HEK293T (cell line): ENCODE data around the gene HOXD12.

Experiments
- CTCF ChIA-PET: fragments of 350-600 bp; formaldehyde crosslinking; extraction: SDS; loops from one replicate; lab custom pipeline; 2021; ENCODE audit warnings: antibody characterized with exemption, inconsistent platforms; lab: Yijun Ruan, JAX
- POLR2A ChIA-PET: fragments of 350-600 bp; formaldehyde crosslinking; extraction: SDS; loops from one replicate; lab custom pipeline; 2020; ENCODE audit warnings: antibody characterized with exemption, inconsistent platforms; lab: Yijun Ruan, JAX
- DNase-seq: peaks from one replicate; pipeline ENCODE4 v3.0.0; 2012; ENCODE audit warnings: mixed read lengths; ENCODE audit errors: extremely low spot score
- ARNT ChIP-seq: fragments of 450-650 bp; IDR thresholded peaks from 2 replicates; pipeline ENCODE4 v1.6.1; 2017; ENCODE audit warnings: mild to moderate bottlenecking
- BHLHE40 ChIP-seq: fragments of 450-650 bp; IDR thresholded peaks from 2 replicates; pipeline ENCODE4 v1.6.1; 2016; ENCODE audit warnings: mild to moderate bottlenecking, moderate library complexity, borderline replicate concordance
- CTBP1 ChIP-seq: fragments of 450-650 bp; IDR thresholded peaks from 2 replicates; pipeline ENCODE4 v1.6.1; 2016; ENCODE audit warnings: borderline replicate concordance
- ELF4 ChIP-seq: fragments of 450-650 bp; IDR thresholded peaks from 2 replicates; pipeline ENCODE4 v1.6.1; 2017; ENCODE audit warnings: antibody characterized with exemption
- FOXA1 ChIP-seq: fragments of 450-650 bp; IDR thresholded peaks from 2 replicates; pipeline ENCODE4 v1.6.1; 2016; ENCODE audit warnings: mild to moderate bottlenecking
- FOXK2 ChIP-seq: fragments of 450-650 bp; IDR thresholded peaks from 2 replicates; pipeline ENCODE4 v1.6.1; 2016; ENCODE audit warnings: mild to moderate bottlenecking
- FOXM1 ChIP-seq: fragments of 450-650 bp; IDR thresholded peaks from 2 replicates; pipeline ENCODE4 v1.6.1; 2017; ENCODE audit warnings: mild to moderate bottlenecking, borderline replicate concordance
- HDGF ChIP-seq: fragments of 450-650 bp; IDR thresholded peaks from 2 replicates; pipeline ENCODE4 v1.6.1; 2017; ENCODE audit warnings: antibody characterized with exemption, borderline replicate concordance
- L3MBTL2 ChIP-seq: fragments of 450-650 bp; conservative IDR thresholded peaks from 2 replicates; pipeline ENCODE4 v1.6.1; 2016; ENCODE audit warnings: mild to moderate bottlenecking
- LEF1 ChIP-seq: fragments of 450-650 bp; IDR thresholded peaks from 2 replicates; pipeline ENCODE4 v1.6.1; 2017; ENCODE audit warnings: mild to moderate bottlenecking, borderline replicate concordance
- NFRKB ChIP-seq: fragments of 450-650 bp; IDR thresholded peaks from 2 replicates; pipeline ENCODE4 v1.6.1; 2016; ENCODE audit warnings: mild to moderate bottlenecking, moderate library complexity
- SP1 ChIP-seq: fragments of 450-650 bp; IDR thresholded peaks from 2 replicates; pipeline ENCODE4 v1.6.1; 2017
- SUZ12 ChIP-seq: fragments of 450-650 bp; IDR thresholded peaks from 2 replicates; pipeline ENCODE4 v1.6.1; 2016; ENCODE audit warnings: mild to moderate bottlenecking
- TARDBP ChIP-seq: fragments of 450-650 bp; IDR thresholded peaks from 2 replicates; pipeline ENCODE4 v1.6.1; 2016
- ZNF384 ChIP-seq: fragments of 450-650 bp; IDR thresholded peaks from 2 replicates; pipeline ENCODE4 v1.6.1; 2016
- TF ChIP-seq, protein P1 (sequence below): fragments of 450-650 bp; IDR thresholded peaks from 2 replicates; pipeline ENCODE4 v1.6.1; 2016

The HOXD12 gene

DNA sequence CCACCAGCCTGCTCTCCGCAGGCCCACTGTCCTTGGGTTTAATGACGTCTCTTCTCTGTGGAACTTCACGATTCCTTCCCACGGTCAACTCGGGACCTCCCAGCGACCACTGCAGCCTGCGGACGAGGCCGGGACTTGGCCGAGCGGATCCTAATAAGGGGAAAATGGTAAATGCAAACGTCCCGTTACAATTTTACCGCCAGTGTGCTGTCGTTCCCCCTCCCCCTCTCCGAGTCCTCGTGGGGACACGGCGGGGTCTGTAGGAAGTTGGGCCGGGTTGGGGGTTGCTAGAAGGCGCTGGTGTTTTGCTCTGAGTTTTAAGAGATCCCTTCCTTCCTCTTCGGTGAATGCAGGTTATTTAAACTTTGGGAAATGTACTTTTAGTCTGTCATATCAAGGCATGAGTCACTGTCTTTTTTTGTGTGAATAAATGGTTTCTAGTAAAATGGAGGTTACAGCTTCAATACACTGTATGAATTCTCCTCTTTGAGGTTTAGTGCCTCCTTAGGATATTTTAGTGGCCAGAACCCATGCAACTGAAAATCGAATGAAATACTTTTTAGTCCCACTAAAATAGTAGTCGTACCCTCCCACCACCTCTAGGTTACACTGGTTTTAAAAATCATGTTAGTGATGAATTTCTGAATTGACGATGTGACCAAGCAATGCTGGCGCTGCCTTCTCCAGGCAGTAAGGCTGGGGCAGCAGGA, 9.8 kb downstream of the HOXD12 start:
- CTCF ChIA-PET, result no interaction called here
- TF ChIP-seq CTBP1 (no peak), HDGF (no peak), ARNT (no peak), BHLHE40 (no peak), FOXA1 (no peak), FOXM1 (no peak), ELF4 (no peak), FOXK2 (no peak), NFRKB (no peak), L3MBTL2 (no peak; the same call in 1 of the 2 replicates), TARDBP (no peak), ZNF384 (no peak), SUZ12 (no peak), LEF1 (no peak), SP1 (no peak)
- TF ChIP-seq, protein P1, sequence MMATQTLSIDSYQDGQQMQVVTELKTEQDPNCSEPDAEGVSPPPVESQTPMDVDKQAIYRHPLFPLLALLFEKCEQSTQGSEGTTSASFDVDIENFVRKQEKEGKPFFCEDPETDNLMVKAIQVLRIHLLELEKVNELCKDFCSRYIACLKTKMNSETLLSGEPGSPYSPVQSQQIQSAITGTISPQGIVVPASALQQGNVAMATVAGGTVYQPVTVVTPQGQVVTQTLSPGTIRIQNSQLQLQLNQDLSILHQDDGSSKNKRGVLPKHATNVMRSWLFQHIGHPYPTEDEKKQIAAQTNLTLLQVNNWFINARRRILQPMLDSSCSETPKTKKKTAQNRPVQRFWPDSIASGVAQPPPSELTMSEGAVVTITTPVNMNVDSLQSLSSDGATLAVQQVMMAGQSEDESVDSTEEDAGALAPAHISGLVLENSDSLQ, result no peak
- POLR2A ChIA-PET, result interaction anchor here (1.0 kb wide), 1 partner anchor 11 kb away, joined by 3 read pairs; no protein-coding TSS in a partner anchor
- no peak for DNase-seq

DNA sequence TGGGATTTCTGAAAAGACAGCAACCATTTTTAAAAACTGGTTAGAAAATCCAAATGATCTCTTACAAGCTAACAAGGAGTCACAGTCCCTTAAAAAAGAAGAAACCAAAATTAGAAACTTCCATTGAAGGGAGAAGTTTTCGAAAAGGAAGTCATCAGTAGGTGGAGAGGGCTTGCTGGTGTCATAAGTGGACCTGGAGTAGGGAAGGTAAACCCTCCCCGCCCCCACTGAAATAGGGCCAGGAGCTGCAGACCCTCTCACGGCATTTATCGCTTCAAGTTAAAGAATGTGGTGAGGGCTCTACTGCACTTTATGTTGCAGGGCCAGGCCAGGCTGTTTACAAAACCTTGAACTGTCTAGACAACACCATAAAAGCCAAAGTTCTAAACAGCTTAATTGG, 10.4 kb downstream of the HOXD12 start:
- ChIA-PET POLR2A (interaction anchor here (1.0 kb wide), 1 partner anchor 10 kb away, joined by 3 read pairs; no protein-coding TSS in a partner anchor), CTCF (interaction anchor here (0.7 kb wide), 1 partner anchor 735 kb away, joined by 3 read pairs; no protein-coding TSS in a partner anchor)
- TF ChIP-seq ZNF384 (no peak), SUZ12 (no peak), SP1 (no peak), CTBP1 (no peak), FOXM1 (no peak), HDGF (no peak)
- TF ChIP-seq, protein P1, result no peak
- DNase-seq, result no peak

DNA sequence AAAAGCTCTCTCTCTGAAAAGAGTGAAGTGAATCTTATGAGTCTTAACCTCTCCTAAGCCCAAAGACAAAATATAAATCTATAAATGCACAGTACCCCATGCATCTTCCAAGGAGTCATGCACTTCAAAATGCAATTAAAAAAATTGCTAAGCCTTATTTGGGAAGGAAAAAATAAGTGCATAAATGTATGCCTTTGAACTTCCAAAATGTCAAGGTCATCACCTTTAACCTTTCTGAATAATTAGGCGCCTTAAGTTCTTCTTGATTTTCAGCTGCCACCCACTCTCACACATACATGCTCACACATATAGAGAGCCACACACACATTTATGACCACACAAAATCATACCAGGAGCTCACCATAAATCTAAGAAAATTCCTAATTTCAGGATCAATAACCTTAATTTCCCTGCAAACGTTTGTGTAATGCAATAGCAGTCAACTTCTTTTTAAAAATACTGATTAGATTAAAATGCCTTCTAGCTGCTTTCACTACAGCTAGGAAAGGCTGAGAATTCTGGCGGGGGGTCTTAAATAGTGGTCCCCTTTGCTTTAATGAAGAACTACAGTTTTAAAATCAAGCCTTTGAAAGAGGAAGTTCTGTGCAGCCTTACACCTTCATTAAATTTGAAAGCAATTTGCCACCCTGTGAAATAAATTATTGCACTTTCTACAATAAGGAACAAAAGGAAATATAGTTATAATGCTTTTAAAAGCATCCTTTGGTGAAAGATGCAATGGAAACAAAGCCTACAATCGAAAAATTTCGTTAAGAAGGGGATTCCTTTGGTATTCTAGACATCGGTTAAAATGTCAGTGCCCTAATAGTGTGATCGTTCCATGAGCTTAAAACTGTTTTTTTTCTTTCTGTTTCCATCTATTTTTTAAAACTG, 11.1 kb downstream of the HOXD12 start:
- no peak for TF ChIP-seq NFRKB
- TF ChIP-seq ARNT, result no peak
- no peak for TF ChIP-seq FOXA1
- TF ChIP-seq SP1, result no peak
- TF ChIP-seq L3MBTL2, result no peak
- TF ChIP-seq FOXM1, result no peak
- TF ChIP-seq TARDBP, result no peak
- no peak for TF ChIP-seq ELF4
- no peak for TF ChIP-seq HDGF
- no peak for TF ChIP-seq BHLHE40
- no peak for TF ChIP-seq ZNF384
- no peak for TF ChIP-seq CTBP1
- no peak for TF ChIP-seq FOXK2
- TF ChIP-seq LEF1, result no peak
- TF ChIP-seq, protein P1, result no peak
- no peak for TF ChIP-seq SUZ12
- CTCF ChIA-PET, result interaction anchor here (0.7 to 0.8 kb wide), 3 partner anchors 16 to 734 kb away, joined by 3 read pairs; no protein-coding TSS in a partner anchor
- POLR2A ChIA-PET, result interaction anchor here (1.0 to 1.3 kb wide), 2 partner anchors 10 to 14 kb away, joined by 3 to 4 read pairs; no protein-coding TSS in a partner anchor
- DNase-seq, result no peak

- CTCF ChIA-PET, result interaction anchor here (0.6 to 0.8 kb wide), 2 partner anchors 16 to 459 kb away, joined by 3 read pairs; no protein-coding TSS in a partner anchor
- DNase-seq, result no peak
- TF ChIP-seq ARNT, result no peak
- TF ChIP-seq CTBP1, result no peak
- POLR2A ChIA-PET, result interaction anchor here (1.3 kb wide), 1 partner anchor 15 kb away, joined by 4 read pairs; no protein-coding TSS in a partner anchor
Observed at GRCh38 chr2:176111309-176111663, 11.7 kb downstream of the HOXD12 start.

GRCh38 chr2:176111846-176112374, 12.3 kb downstream of the HOXD12 start:
- TF ChIP-seq, protein P1, result no peak
- TF ChIP-seq NFRKB (no peak), ARNT (no peak), FOXM1 (no peak), SP1 (no peak), ELF4 (no peak)
- ChIA-PET POLR2A (no interaction called here), CTCF (interaction anchor here (0.6 kb wide), 1 partner anchor 459 kb away, joined by 3 read pairs; no protein-coding TSS in a partner anchor)
- no peak for DNase-seq
